Measurements from ENCODE around the gene PKP3. TPM values are rescaled to one million over a fixed set of nuclear protein-coding genes. Genes with fewer than 3 reads are reported as not detected.
"Not testable (repeated sequence)": the region's sequence is repeated elsewhere in the genome, so short reads cannot be mapped to it uniquely, and the experiment has no call there.

The PKP3 gene
- total RNA-seq, 1 experiment from 2014 or later: 177 TPM

GRCh38 chr11:362642-363442 is 31.2 kb upstream of the PKP3 start:
- intact Hi-C loops (cut with micrococcal nuclease): loop anchor here (2.0 kb wide), 1 partner anchor 112 kb away; no protein-coding TSS in a partner anchor
- CTCF ChIA-PET: interaction anchor here (0.6 to 6.7 kb wide), 17 partner anchors 9 to 225 kb away, joined by 3 to 68 read pairs (median 3); partner anchors contain the start of gene IFITM2
- peaks cover 12% of the 10 kb centered on the region for H3K4me1 Mint-ChIP-seq (ENCODE audit: insufficient read depth, unreplicated experiment)
- no peak overlapping the region for H3K4me3 Mint-ChIP-seq (ENCODE audit: unreplicated experiment)
- H3K27ac Mint-ChIP-seq (ENCODE audit: low read depth, unreplicated experiment): no peak overlapping the region
- no TSS peak for BruUV-seq (replicated peaks)
- DNase-seq (ENCODE audit: unreplicated experiment): no peak
- H3K9me3 Mint-ChIP-seq (ENCODE audit: unreplicated experiment): no peaks in the 10 kb centered on the region
- peaks cover 21% of the 10 kb centered on the region for H3K27me3 Mint-ChIP-seq (ENCODE audit: insufficient read depth, unreplicated experiment)
- POLR2A ChIA-PET: interaction anchor here (1.2 to 2.6 kb wide), 4 partner anchors 31 to 156 kb away, joined by 3 to 14 read pairs (median 6); partner anchors contain the start of genes BET1L, PKP3, PSMD13 and RIC8A
- no peak for TF ChIP-seq CTCF (IDR thresholded peaks at IDR 0.05; ENCODE audit: unreplicated experiment)
- H3K36me3 Mint-ChIP-seq (ENCODE audit: insufficient read depth, unreplicated experiment): no peaks in the 10 kb centered on the region

GRCh38 chr11:363443-363805 is 30.6 kb upstream of the PKP3 start:
- DNase-seq (ENCODE audit: unreplicated experiment); H3K36me3 Mint-ChIP-seq (ENCODE audit: insufficient read depth, unreplicated experiment); H3K27ac Mint-ChIP-seq (ENCODE audit: low read depth, unreplicated experiment); BruUV-seq (replicated peaks); H3K4me3 Mint-ChIP-seq (ENCODE audit: unreplicated experiment); H3K9me3 Mint-ChIP-seq (ENCODE audit: unreplicated experiment): not testable (repeated sequence)
- Mint-ChIP-seq H3K27me3 (ENCODE audit: insufficient read depth, unreplicated experiment) (peaks cover 24% of the 10 kb centered on the region), H3K4me1 (ENCODE audit: insufficient read depth, unreplicated experiment) (peaks cover 13% of the 10 kb centered on the region)
- CTCF ChIA-PET: interaction anchor here (0.6 to 6.7 kb wide), 18 partner anchors 10 to 160 kb away, joined by 3 to 68 read pairs (median 4); partner anchors contain the start of gene IFITM2
- POLR2A ChIA-PET: interaction anchor here (0.8 to 2.6 kb wide), 6 partner anchors 30 to 157 kb away, joined by 3 to 14 read pairs (median 4); partner anchors contain the start of genes BET1L, PKP3, PSMD13 and PTDSS2
- intact Hi-C loops (cut with micrococcal nuclease): loop anchor here (2.0 kb wide), 1 partner anchor 113 kb away; no protein-coding TSS in a partner anchor

DNA sequence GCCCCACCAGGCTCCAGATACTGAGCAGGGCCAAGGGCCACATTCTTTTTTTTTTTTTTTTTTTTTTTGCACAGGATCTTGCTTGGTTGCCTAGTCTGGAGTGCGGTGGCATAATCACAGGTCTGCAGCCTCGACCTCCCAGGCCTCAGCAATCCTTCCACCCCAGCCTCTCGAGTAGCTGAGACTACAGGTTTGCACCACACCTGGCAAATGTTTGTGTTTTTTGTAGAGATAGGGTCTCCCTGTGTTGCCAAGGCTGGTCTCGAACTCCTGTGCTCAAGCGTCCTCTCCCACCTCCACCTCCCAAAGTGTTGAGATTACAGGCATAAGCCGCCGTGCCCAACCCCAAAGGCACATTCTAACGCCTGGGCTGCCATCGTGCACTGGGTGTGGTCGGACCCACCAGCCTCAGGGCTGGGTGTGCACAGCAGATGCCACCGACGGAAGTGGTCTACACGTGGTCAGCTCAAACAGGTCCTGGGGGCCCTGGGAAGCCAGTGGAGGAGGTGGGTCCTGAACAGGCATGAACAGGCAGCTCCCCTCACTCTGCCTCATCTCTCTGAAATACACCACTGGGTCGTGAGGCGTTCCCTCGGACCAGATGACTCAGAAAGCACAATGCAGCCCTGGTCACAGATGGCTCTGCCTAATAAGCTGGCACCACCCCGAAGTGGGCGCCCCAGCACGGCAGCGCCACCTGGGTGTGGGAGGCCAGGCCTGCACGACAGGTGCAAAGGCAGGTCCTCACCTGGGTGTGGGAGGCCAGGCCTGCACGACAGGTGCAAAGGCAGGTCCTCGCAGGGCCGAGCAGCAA is 29.9 kb upstream of the PKP3 start:
- intact Hi-C loops (cut with micrococcal nuclease): loop anchor here (2.0 kb wide), 1 partner anchor 113 kb away; no protein-coding TSS in a partner anchor
- peak overlapping the region; percentile 13 for H3K27ac Mint-ChIP-seq (ENCODE audit: low read depth, unreplicated experiment)
- POLR2A ChIA-PET: interaction anchor here (0.8 to 2.6 kb wide), 12 partner anchors 22 to 171 kb away, joined by 3 to 14 read pairs (median 4); partner anchors contain the start of genes BET1L, HRAS, PKP3 and PSMD13

More for the DNA sequence above, 29.9 kb upstream of the PKP3 start:
- H3K27me3 Mint-ChIP-seq (ENCODE audit: insufficient read depth, unreplicated experiment): peaks cover 24% of the 10 kb centered on the region
- CTCF ChIA-PET: interaction anchor here (0.5 to 6.7 kb wide), 25 partner anchors 9 to 164 kb away, joined by 3 to 68 read pairs (median 4); partner anchors contain the start of genes BET1L, IFITM2 and RIC8A
- DNase-seq (ENCODE audit: unreplicated experiment): peak; percentile 88
- peak overlapping the region; percentile 35 for H3K4me3 Mint-ChIP-seq (ENCODE audit: unreplicated experiment)
- H3K9me3 Mint-ChIP-seq (ENCODE audit: unreplicated experiment): no peaks in the 10 kb centered on the region
- TF ChIP-seq CTCF (IDR thresholded peaks at IDR 0.05; ENCODE audit: unreplicated experiment): peak; percentile 81
- peaks cover 17% of the 10 kb centered on the region for H3K4me1 Mint-ChIP-seq (ENCODE audit: insufficient read depth, unreplicated experiment)
- no peaks in the 10 kb centered on the region for H3K36me3 Mint-ChIP-seq (ENCODE audit: insufficient read depth, unreplicated experiment)
- BruUV-seq (replicated peaks): no TSS peak
